GM12864 (cell line): ENCODE results near the gene ICE2.

Source experiments
- DNase-seq: peaks from one replicate; pipeline ENCODE4 v3.0.0-alpha.2; 2011; ENCODE audit warnings: low read depth
- H3K4me3 ChIP-seq: 2 replicates; pipeline ENCODE4 v1.5.1; 2011; ENCODE audit warnings: mild to moderate bottlenecking, low read depth, low read length, control low read depth
- CTCF ChIP-seq: IDR thresholded peaks from 2 replicates; pipeline ENCODE4 v1.5.1; 2011; ENCODE audit warnings: low read depth, mild to moderate bottlenecking, moderate library complexity, low read length, control low read depth, inconsistent platforms; ENCODE audit errors: missing control alignments

Gene ICE2

DNA sequence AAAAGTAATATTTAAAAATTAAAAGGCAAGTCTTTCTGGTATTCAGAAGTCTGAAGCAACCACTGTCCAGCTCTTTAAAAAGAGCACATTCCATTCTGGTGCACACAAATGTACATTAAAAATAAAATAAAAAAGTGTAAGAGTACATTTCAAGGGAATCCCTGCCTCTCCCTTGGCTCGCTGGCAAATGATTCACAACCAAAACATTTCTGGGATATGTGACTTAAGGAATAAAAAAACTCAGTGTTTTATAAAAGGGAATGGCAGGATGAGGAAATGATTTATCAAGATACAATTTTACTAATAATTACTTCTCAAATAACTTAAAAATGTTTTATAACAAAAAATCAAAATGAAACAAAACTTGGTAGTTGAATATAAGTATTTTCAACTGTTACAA lies 57.4 kb downstream of the ICE2 start:
- no peak overlapping the region for H3K4me3 ChIP-seq
- DNase-seq, result no peak
- no peak for TF ChIP-seq CTCF

GRCh38 chr15:60420203-60420716 lies 58.7 kb downstream of the ICE2 start:
- DNase-seq, result no peak
- no peak overlapping the region for H3K4me3 ChIP-seq
- no peak for TF ChIP-seq CTCF

DNA sequence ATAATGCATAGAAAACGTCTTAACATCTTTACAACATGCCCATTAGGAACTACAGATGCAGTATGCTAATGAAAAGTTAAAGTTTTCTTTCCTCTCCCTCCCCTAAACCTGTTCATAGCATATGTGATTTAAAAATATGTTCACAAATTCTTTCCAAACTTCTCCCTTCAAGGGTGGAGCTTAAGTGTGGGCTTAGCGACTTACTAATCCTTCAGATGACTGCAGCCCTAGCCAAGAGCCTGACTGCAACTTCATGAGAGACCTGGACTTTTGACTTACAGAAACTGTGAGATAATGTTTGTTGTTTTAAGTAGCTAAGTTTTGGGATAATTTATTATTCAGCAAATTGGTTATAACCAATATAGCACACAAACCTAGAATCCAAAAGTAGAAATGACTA lies 59.2 kb downstream of the ICE2 start:
- H3K4me3 ChIP-seq, result no peak overlapping the region
- no peak for TF ChIP-seq CTCF
- DNase-seq, result no peak

DNA sequence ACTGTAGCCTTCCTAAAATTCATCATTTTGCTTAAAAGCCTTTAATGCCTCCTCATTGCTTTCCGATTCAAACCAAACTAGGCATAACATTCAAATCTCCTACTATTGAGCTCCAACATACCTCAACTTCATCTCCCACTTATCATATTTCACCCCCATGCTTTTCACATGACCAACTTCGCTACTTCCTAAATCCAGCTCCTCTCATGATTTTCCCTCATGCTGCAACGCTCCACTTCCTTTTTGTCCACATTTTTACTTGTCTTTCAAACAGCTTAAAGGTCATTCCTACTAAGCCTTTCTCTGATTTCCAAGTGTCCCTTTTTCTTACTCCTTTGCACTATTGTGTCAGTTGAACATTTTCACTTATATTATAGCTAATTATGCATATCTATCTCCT lies 60.8 kb downstream of the ICE2 start:
- DNase-seq, result no peak
- TF ChIP-seq CTCF, result no peak

DNA sequence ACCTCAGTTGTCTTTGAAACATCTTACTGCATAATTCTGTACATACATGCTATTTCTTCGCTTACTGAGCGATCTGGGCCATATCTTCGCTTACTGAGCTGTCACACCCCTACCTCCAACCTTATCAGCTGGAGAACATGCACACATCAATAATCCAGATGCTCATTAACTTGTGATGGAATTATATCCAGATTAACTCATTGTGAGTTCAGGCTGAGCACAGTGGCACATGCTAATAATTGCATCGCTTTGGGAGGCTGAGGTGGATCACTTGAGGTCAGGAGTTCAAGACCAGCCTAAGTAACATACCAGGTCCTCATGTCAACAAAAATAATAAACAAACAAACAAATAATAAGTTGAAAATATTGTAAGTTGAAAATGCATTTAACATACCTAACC lies 61.8 kb downstream of the ICE2 start:
- DNase-seq, result no peak
- TF ChIP-seq CTCF, result no peak
- H3K4me3 ChIP-seq, result no peak overlapping the region

More for the DNA sequence above, 60.8 kb downstream of the ICE2 start:
- H3K4me3 ChIP-seq, result no peak overlapping the region

GRCh38 chr15:60416484-60416883 lies 62.5 kb downstream of the ICE2 start:
- DNase-seq, result no peak
- no peak for TF ChIP-seq CTCF
- H3K4me3 ChIP-seq, result no peak overlapping the region

DNA sequence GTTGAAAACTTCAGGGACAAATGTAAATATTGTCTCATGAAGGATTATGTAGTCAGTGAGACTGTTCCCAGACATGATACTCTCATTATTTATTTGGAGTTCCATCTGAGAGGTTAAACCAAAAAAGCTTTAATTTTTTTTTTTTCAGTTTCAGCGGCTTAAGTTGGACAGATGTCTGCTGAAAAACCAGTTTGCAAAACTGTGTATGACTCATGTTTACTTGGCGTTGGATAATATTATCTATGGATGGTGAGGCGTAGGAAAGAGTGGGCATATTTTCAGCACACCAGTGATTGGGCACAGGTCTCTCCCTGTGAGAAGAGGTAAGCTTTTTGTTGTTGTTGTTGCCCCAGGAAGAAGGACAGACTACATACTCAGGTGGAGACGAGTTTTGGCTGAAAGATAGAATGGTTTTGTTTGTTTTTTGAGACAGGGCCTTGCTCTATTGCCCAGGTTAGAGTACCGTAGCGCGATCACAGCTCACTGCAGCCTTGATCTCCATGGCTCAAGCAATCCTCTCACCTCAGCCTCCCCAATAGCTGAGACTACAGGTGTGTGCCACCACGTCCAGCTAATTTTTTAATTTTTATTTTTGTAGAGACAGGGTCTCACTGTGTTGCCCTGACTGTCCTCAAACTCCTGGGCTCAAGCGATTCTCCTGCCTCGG lies 64.8 kb downstream of the ICE2 start:
- H3K4me3 ChIP-seq, result no peak overlapping the region
- no peak for DNase-seq
- no peak for TF ChIP-seq CTCF
